Gastroesophageal sphincter (tissue), 4 donors: ENCODE measurements around the gene SETDB1. TPM values are rescaled to one million over a fixed set of nuclear protein-coding genes. Genes with fewer than 3 reads are reported as not detected.

Experiments
- ATAC-seq: fragments of 150-250 bp; one replicate; pipeline ENCODE4 v1.9.1; 2016; ENCODE audit warnings: mild to moderate bottlenecking, moderate library complexity
- H3K27ac ChIP-seq, 4 donors: fragments of 200-600 bp; sonication (generic) in 3 of 4; 1 replicate in 3 of 4; 2 replicates in 1 of 4; pipeline ENCODE4 v1.5.1; 2016 to 2019
- H3K27me3 ChIP-seq: fragments of 200-600 bp; sonication (generic); one replicate; pipeline ENCODE4 v1.5.1; 2019
- H3K36me3 ChIP-seq, 2 donors: fragments of 200-600 bp; sonication (generic); one replicate each; pipeline ENCODE4 v1.5.1; 2019; ENCODE audit warnings: control low read depth in 1 of 2
- H3K4me1 ChIP-seq, 3 donors: fragments of 200-600 bp; sonication (generic); 1 replicate in 2 of 3; 2 replicates in 1 of 3; pipeline ENCODE4 v1.5.1; 2016 to 2019; ENCODE audit warnings: control low read depth in 2 of 3
- H3K4me3 ChIP-seq, 2 donors: fragments of 200-600 bp; sonication (generic); one replicate each; pipeline ENCODE4 v1.5.1; 2019; ENCODE audit warnings: mild to moderate bottlenecking in 1 of 2, moderate library complexity in 1 of 2
- H3K9me3 ChIP-seq, 3 donors: fragments of 200-600 bp; sonication (generic); one replicate each; pipeline ENCODE4 v1.5.1; 2017 to 2019; ENCODE audit warnings: control low read depth in 2 of 3
- EP300 ChIP-seq: sonication (generic); formaldehyde crosslinking; IDR thresholded peaks from one replicate; pipeline ENCODE4 v1.6.1; 2017; ENCODE audit warnings: antibody characterized with exemption, mild to moderate bottlenecking
- POLR2A ChIP-seq, 2 donors: fragments of 450-650 bp; IDR thresholded peaks; one replicate each; pipeline ENCODE4 v1.6.1; 2017; ENCODE audit warnings: antibody characterized with exemption in 2 of 2, mild to moderate bottlenecking in 2 of 2, moderate library complexity in 1 of 2
- POLR2AphosphoS5 ChIP-seq: sonication (generic); formaldehyde crosslinking; IDR thresholded peaks from one replicate; pipeline ENCODE4 v1.6.1; 2017; ENCODE audit warnings: antibody characterized with exemption
- WGBS, 2 donors: methylation state at CpG; one replicate each; pipeline ENCODE4 v1.1.5; 2018; ENCODE audit warnings: low coverage in 1 of 2; 5-methylcytosine and 5-hydroxymethylcytosine counted together
- total RNA-seq, 4 donors: library from RNA; depleted of rRNA; stranded (reverse); fragments of >200 nt; gene quantifications; one replicate each; pipeline ENCODE4 v1.1.0, GENCODE V29; 2016
- TF ChIP-seq, protein P1 (sequence below), 4 experiments: fragments of 200-600 bp in 2 of 4; fragments of 450-650 bp in 2 of 4; sonication (generic) in 1 of 4; IDR thresholded peaks; one replicate each; pipeline ENCODE4 v1.5.1; 2017 to 2019; ENCODE audit warnings: antibody characterized with exemption in 4 of 4, mild to moderate bottlenecking in 2 of 4, moderate library complexity in 2 of 4

SETDB1 gene
- total RNA-seq, 4 donors from 2014 or later: 21.9 to 32.2 (median 28.7) TPM

DNA sequence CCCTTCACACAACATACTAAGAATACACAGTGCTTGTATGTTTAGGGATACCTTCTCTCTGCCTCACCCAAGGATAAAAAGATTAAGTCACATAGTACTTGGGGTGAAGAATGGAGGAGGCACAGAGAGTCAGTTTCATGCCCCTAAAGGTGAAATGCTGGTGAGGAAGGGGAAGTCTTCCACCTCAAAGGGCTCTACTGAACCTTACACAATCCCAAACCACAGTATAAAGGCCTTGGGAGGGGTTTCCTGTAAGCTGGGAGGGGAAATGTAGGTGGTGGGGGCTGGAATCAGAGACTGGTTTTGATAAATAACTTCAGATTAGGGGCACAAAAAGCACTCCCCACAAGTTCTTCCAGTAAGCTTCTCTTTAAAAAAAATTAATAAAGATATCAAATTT lies 77.0 kb downstream of the SETDB1 start:
- Histone ChIP-seq H3K4me1 (peaks cover 0 to 55% (median 40%) of the 10 kb centered on the region in 3 donors), H3K36me3 (peaks cover 0 to 45% of the 10 kb centered on the region in 2 donors), H3K27ac (peak overlapping the region in 2 of 4 donors; percentile 47 to 48), H3K9me3 (no peaks in the 10 kb centered on the region), H3K27me3 (no peaks in the 10 kb centered on the region), H3K4me3 (peak overlapping the region in 1 of 2 donors; percentile 65)
- no peak for ATAC-seq
- TF ChIP-seq, protein P1, sequence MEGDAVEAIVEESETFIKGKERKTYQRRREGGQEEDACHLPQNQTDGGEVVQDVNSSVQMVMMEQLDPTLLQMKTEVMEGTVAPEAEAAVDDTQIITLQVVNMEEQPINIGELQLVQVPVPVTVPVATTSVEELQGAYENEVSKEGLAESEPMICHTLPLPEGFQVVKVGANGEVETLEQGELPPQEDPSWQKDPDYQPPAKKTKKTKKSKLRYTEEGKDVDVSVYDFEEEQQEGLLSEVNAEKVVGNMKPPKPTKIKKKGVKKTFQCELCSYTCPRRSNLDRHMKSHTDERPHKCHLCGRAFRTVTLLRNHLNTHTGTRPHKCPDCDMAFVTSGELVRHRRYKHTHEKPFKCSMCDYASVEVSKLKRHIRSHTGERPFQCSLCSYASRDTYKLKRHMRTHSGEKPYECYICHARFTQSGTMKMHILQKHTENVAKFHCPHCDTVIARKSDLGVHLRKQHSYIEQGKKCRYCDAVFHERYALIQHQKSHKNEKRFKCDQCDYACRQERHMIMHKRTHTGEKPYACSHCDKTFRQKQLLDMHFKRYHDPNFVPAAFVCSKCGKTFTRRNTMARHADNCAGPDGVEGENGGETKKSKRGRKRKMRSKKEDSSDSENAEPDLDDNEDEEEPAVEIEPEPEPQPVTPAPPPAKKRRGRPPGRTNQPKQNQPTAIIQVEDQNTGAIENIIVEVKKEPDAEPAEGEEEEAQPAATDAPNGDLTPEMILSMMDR (IDR thresholded peaks at IDR 0.05): no peak
- no peak for TF ChIP-seq POLR2AphosphoS5
- no peak for TF ChIP-seq EP300
- no peak for TF ChIP-seq POLR2A (IDR thresholded peaks at IDR 0.05)

DNA sequence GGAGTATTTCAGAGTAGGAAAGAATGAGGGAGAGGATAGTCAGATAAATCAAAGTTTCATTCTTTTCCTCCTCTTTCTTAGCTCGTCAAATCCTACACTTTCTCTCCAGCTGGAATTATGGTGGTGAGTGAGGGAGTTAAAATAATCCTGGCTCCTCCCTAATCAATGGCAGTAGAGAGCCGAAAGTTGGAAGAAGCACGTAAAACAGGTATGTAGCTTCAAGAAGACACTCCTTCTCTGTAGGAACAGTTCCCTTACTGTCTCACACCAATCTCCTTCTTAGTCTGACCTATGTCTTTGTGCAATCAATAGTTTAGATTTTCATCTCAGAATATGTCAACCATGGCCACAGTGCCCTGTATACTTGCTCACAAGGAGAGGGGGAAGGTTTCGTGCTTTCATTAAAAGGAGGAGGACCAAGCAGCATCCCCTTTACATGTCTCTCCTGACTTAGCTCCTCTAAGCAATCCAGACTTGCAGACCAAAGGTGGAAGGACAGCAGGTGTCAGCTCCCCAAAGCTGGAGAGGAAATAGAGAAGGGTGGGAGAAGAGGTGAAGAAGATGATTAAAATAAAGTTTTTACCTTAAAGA lies 79.7 kb downstream of the SETDB1 start:
- 0 to 3% methylated on average over 3 to 4 of the region's 4 CpGs for WGBS, 2 donors
- Histone ChIP-seq H3K4me3 (peak overlapping the region; percentile 38 to 65), H3K4me1 (peaks cover 0 to 76% (median 40%) of the 10 kb centered on the region in 3 donors), H3K27me3 (no peaks in the 10 kb centered on the region), H3K9me3 (no peaks in the 10 kb centered on the region), H3K27ac (peak overlapping the region; percentile 31 to 89 (median 87)), H3K36me3 (peaks cover 0 to 19% of the 10 kb centered on the region in 2 donors)
- TF ChIP-seq EP300 (no peak), POLR2AphosphoS5 (no peak), POLR2A (IDR thresholded peaks at IDR 0.05) (no peak)
- TF ChIP-seq, protein P1 (IDR thresholded peaks at IDR 0.05): no peak
- ATAC-seq: no peak

DNA sequence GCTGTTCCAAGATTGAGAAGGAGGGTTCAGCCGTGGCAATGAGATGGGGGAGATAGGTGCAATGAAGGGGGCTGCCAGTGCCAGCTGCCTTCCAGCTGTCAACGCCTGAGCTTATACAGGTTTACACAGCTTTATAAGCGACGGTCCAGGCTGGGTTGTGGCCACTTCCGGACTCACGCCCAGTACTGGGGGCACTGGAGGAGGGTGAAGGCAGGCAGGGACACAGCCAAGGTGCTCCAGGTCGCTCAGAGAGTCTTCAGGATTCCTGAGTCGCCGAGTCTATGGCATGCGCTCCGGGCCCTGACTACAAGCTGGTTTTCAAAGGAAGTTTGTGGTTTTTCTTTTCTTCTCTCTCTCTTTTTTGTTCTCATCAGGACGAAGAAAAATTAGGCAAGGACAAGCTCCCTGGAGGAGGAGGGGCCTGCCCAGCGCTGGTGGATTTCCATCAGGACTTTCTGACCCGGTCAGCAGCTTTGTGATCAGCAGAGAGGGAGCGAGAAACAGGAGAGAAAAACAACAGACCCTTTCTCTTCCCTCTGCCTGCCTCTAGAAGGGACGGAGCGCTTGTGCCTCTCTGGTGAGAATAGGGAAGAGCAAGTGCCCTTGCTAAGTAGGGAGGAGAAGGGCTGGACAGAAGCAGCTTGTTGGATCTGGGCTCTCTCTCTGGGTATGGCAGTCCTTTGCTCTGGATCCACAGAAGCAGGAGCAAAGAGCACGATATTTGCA lies 80.3 kb downstream of the SETDB1 start, which contains the start of gene MINDY1:
MINDY1 (minus strand) TSS at position 576 of the 726 bp plus-strand sequence. CDS start 4,285 bp downstream, outside the sequence.
- TF ChIP-seq POLR2A (IDR thresholded peaks at IDR 0.05) (peak; percentile 49 to 65), EP300 (no peak), POLR2AphosphoS5 (peak; percentile 84)
- TF ChIP-seq, protein P1 (IDR thresholded peaks at IDR 0.05): peak in 3 of 4 experiments; percentile 52 to 65 (median 57)
- peaks cover 0 to 12% of the 10 kb centered on the region in 2 donors for H3K36me3 ChIP-seq
- ATAC-seq: peak; percentile 72
- peaks cover 0 to 82% (median 40%) of the 10 kb centered on the region in 3 donors for H3K4me1 ChIP-seq
- no peaks in the 10 kb centered on the region for H3K27me3 ChIP-seq
- WGBS, 2 donors: 0 to 1% methylated on average over 4 to 12 of the region's 18 CpGs
- peak within 1 kb of the TSS; percentile 38 to 78 for H3K4me3 ChIP-seq
- no peaks in the 10 kb centered on the region for H3K9me3 ChIP-seq
- peak within 1 kb of the TSS; percentile 31 to 89 (median 87) for H3K27ac ChIP-seq

DNA sequence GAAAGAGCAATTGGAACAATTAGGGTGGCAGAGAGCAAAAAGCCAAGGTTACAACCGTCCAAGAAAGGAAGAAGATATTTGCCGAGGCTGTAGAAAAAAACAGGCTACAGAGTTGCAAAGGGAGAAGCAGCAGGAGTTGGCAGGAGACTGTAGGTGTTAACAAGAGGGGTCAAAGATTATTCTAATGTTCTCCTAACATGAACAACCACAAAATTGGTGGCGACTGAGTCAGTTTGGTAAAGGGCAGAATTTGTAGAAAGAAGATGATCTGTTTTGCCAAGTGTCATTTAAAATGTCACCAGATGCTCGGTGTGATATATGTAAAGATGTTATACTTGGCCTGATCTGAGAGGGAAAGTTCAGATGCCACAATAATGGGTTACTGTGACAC lies 81.7 kb downstream of the SETDB1 start:
- TF ChIP-seq, protein P1 (IDR thresholded peaks at IDR 0.05): no peak
- TF ChIP-seq POLR2AphosphoS5: no peak
- no peak for TF ChIP-seq EP300
- 5 to 9% methylated on average over 2 to 4 of the region's 4 CpGs for WGBS, 2 donors
- peak overlapping the region; percentile 74 to 78 for H3K4me3 ChIP-seq
- H3K36me3 ChIP-seq: peaks cover 0 to 1% of the 10 kb centered on the region in 2 donors
- H3K27me3 ChIP-seq: no peaks in the 10 kb centered on the region
- H3K9me3 ChIP-seq: no peaks in the 10 kb centered on the region
- H3K27ac ChIP-seq: peak overlapping the region; percentile 31 to 89 (median 87)
- H3K4me1 ChIP-seq: peaks cover 0 to 75% (median 36%) of the 10 kb centered on the region in 3 donors
- ATAC-seq: no peak
